ENCODE data around the gene COPS4.
"Not testable (repeated sequence)": the region's sequence is repeated elsewhere in the genome, so short reads cannot be mapped to it uniquely, and the experiment has no call there.

Gene COPS4

GRCh38 chr4:83084956-83085355 lies 50.0 kb downstream of the COPS4 start:
- not testable (repeated sequence) for DNase-seq (ENCODE audit: low spot score)

- DNase-seq (ENCODE audit: low spot score), result no peak
These were observed 54.6 kb downstream of the COPS4 start for GRCh38 chr4:83089410-83090157.

DNA sequence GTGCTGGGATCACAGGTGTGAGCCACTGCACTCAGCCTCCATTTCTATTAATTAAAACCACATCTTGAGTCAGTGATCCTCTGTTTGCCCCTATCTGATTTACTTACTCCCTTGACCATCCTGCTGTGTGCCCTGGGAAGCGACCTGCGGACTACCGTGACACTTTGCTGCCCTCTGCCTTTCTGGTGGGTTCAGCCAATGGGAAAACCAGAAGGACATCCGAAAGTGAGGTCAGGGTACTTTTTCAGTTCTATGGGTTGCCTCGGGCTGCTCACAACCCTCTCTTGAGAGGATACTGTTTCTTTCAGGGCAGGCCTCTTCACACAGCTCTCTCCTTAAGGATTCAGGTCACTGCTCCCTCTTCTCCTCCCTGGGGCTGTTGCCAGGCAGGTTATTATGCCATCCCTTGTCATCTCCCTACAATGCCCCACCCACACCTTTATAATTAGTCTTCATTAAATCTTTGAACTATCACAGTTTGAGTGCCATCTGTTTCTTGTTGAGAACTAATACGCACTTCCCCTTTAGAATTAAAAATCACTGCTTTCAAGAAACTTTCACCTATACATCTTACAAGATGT lies 58.2 kb downstream of the COPS4 start:
- DNase-seq (ENCODE audit: low spot score), result no peak

- no peak for DNase-seq (ENCODE audit: low spot score)
These were observed 61.4 kb downstream of the COPS4 start for GRCh38 chr4:83096397-83096796.

DNA sequence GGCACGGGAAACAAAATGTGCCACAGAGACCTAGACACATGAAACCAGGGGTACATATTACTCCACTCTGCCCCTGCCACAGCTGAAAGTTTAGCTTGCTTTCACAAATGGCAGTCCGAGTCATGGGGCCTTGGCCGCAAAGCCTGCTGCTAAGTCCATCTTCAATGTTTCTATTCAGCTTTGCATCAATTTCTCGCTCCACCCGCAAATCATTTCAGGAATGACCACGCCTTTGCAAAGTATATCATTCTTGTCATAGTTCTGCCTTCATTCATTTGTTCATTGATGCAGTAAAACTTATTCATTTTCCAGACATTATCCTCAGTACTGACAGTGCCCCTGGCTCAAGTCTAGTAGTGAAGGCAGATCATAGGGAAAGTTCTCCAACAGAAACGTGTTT lies 70.0 kb downstream of the COPS4 start:
- DNase-seq (ENCODE audit: low spot score), result no peak

GRCh38 chr4:83107631-83108030 lies 72.6 kb downstream of the COPS4 start:
- DNase-seq (ENCODE audit: low spot score), result no peak

- DNase-seq (ENCODE audit: low spot score), result no peak
These were observed 73.3 kb downstream of the COPS4 start for GRCh38 chr4:83108101-83108861.

DNA sequence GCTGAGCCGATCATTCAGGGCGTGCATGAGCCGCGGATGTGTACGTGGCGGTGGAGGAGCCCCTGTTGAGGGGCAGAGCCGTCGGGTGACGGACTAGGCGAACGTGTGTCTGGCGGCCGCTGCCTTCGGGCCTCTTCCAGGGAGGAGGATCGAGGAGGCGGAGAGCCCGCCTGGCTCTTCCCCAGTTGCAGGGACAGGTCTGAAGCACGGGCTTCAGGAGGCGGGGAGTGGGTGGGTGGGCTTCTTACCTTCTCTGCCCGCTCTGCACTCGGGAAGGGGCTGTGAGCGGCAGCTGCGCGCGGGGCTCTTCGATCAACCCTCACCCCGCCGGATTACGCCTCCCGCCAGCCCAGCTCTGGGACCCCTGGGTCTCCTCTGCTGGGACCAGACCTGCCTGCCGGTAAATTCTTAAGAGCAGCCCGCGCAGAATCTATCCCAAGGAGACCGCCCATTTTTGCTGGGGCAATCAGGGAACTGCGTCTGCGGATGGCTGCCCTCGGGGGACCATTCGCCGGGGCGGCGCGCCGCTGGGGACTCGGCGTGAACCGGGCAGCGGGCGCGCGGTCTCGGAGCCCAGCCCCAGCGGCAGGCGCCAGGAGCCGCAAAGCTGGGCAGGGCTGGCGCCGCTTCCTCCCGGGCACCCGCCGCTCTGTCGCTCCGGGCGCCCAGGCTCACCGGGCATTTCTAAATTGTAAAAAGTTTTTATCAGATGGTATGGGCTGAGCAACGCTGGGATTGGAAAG lies 74.7 kb downstream of the COPS4 start:
- DNase-seq (ENCODE audit: low spot score), result peak; percentile 48

DNA sequence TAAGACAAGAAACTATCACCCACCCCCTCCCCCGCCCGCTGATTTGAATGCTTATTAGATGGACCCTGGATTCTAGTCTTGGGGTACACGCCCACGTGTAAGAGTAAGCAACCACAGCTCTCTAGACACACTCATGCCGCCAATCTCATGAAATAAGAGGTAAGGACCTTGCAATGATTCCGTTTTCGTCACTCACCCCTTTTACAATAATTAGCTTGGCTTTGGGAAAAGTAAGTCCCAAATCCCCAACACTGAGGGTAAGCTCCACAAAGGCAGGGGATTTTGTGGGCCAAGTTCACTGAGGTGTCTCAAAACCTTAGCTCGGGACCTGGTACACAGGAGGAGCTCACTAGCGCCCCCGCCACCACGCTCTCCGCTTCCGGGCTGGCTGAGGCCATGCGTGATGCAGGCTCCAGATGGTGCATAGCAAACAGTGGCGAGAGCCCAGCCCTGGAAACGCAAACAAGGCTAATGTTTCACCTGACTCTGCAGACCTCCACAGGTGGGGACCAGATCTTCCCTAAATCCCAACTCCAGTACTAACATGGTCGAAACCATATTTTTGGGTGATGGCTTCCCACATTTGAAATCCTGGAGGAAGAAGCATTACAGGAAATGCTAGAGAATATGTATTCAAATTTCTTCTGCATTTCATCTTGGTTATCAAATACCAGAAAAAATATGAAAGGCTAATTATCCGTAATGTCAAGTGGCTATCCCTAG lies 75.4 kb downstream of the COPS4 start:
- peak; percentile 70 for DNase-seq (ENCODE audit: low spot score)

GRCh38 chr4:83110970-83111750 lies 76.2 kb downstream of the COPS4 start:
- DNase-seq (ENCODE audit: low spot score), result no peak

GRCh38 chr4:83111751-83112141 lies 76.8 kb downstream of the COPS4 start:
- not testable (repeated sequence) for DNase-seq (ENCODE audit: low spot score)

DNA sequence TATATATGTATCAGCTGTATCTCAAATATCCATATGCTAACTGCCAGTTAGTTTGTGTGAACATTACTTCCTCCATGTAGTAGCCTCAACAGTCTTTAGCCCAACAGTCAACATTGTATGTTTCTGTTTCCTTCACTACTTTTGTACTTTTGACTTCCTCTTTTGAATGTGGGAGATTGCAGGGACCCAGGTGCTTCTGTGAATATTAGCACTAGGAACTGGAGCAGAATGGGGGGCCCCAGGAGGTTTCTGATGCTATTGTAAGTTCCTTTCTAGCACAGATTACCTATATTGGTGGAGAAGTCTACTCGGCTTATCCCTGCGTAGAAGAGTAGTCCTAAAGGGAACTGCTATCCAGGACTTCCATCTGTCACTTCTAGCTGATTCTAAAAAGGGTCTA lies 77.2 kb downstream of the COPS4 start:
- no peak for DNase-seq (ENCODE audit: low spot score)

DNA sequence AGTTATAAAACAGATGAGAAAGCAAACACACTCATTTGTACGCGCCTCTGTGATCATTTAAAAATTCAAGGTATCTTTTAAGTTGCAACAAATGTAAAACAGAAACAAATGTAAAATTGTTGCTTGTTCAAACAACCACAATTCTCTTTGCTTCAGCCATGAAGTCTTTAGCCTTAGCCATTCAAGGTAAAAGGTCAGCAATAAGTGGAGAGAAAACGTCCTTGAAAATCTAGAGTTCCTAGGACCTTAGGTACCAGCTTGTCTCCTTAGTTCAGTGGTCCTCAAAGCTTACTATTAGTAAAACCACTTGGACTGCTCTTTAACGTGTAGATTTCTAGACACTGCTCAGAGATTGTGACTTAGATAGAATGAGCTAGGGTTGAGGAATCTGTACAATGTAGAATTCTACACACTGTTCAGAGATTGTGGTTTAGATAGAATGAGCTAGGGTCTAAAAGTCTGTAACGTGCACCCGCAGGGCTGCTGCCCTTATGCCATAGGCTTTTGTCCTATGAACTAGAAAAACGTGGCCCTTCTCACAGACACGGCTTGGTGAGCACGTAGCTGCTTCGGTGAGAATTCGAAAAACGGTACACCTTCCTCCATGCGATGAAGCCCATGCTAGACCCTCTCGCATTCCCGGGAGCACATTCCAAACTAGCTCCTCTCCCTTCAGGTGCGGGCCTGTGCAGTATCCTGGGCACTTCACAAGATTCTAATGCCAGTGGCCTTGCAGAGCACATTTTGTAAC lies 77.9 kb downstream of the COPS4 start:
- no peak for DNase-seq (ENCODE audit: low spot score)

GRCh38 chr4:83113429-83113786 lies 78.4 kb downstream of the COPS4 start:
- no peak for DNase-seq (ENCODE audit: low spot score)

GRCh38 chr4:83114576-83114975 lies 79.6 kb downstream of the COPS4 start, which contains the start of gene PLAC8:
PLAC8 (minus strand) TSS chr4:83114729; CDS start chr4:83107921, 6,808 bp downstream.
- DNase-seq (ENCODE audit: low spot score), result no peak

- DNase-seq (ENCODE audit: low spot score), result peak; percentile 42
These were observed 80.0 kb downstream of the COPS4 start for GRCh38 chr4:83115000-83115399.

DNA sequence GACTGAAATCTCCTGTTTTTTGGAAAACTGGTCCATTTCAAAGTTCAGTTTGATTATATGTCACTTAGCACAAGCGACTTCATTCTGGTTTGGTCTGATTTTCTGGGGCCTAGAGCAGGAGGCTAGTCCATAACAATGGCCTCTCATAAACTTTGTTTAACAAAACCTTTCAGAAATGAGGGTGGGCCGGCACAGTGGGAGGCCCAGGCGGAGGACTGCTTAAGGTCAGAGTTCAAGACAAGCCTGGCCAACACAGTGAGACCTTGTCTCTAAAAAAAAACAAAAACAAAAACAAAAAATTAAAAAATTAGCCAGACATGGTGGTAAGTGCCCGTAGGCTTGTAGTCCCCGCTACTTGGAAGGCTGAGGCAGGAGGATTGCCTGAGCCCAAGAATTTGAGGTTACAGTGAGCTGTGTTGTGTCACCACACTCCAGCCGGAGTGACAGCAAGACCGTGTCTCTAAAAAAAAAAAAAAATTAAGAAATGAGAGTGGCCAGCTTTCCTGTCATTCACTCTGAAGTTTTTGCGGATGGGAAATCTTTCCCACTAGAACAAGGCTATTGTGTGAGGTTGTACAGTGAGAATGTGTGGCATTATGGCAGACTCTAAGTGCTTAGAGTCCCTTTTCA lies 80.8 kb downstream of the COPS4 start:
- no peak for DNase-seq (ENCODE audit: low spot score)

GRCh38 chr4:83118869-83119268 lies 83.9 kb downstream of the COPS4 start:
- DNase-seq (ENCODE audit: low spot score), result peak; percentile 28

DNA sequence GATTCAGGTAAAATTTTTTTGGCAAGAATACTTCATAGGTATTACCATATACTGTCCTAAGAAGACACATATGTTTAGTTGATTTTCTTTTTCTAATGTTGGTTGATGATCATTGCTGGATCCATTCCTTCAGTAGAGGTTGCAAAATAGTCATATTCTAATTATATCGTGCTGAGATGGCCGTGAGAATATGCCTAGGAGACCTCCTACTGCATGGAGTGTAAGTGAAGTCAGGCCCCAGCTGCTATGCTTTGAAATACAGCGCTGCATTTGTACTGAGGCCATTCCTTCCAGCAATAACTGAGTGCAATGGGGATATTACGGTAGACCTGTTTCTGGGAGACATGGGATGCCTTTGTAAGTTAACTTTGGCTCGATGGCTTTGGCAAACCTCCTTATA lies 86.3 kb downstream of the COPS4 start:
- DNase-seq (ENCODE audit: low spot score), result no peak
